ENCODE measurements around the gene NCOA5.

GRCh38 chr20:46049190-46049589 lies 40.6 kb downstream of the NCOA5 start:
- TF ChIP-seq ZNF175 (tag by site-specific recombination; IDR thresholded peaks at IDR 0.05) (no peak), YY1 (tag by site-specific recombination; IDR thresholded peaks at IDR 0.05) (no peak), ZNF140 (tag by site-specific recombination; IDR thresholded peaks at IDR 0.05) (no peak), ZNF518A (tag by site-specific recombination; conservative IDR thresholded peaks at IDR 0.05; ENCODE audit: low read depth) (no peak), REST (tag by site-specific recombination; IDR thresholded peaks at IDR 0.05) (no peak), SETDB1 (IDR thresholded peaks at IDR 0.05; ENCODE audit: insufficient read length, low read length) (no peak), CTCF (tag by site-specific recombination; IDR thresholded peaks at IDR 0.05) (no peak), ZNF416 (tag by site-specific recombination; IDR thresholded peaks at IDR 0.05) (no peak), ZNF184 (tag by site-specific recombination; IDR thresholded peaks at IDR 0.05) (no peak), ZNF555 (tag by site-specific recombination; conservative IDR thresholded peaks at IDR 0.05) (no peak), ZBTB8A (tag by site-specific recombination; IDR thresholded peaks at IDR 0.05) (no peak), SP2 (tag by site-specific recombination; IDR thresholded peaks at IDR 0.05) (no peak)

Measured in HEK293 (cell line).